T-helper 9 cell (primary cell): ENCODE results near the gene IL17B.

Source experiments
- DNase-seq: peaks from one replicate; pipeline ENCODE4 v3.0.0-alpha.2; 2020
- total RNA-seq, 2 donors: gene quantifications; one replicate each; lab custom pipeline; 2026; lab: John Stamatoyannopoulos, UW

IL17B gene
- total RNA-seq = 0 reads per million in 2 donors

DNA sequence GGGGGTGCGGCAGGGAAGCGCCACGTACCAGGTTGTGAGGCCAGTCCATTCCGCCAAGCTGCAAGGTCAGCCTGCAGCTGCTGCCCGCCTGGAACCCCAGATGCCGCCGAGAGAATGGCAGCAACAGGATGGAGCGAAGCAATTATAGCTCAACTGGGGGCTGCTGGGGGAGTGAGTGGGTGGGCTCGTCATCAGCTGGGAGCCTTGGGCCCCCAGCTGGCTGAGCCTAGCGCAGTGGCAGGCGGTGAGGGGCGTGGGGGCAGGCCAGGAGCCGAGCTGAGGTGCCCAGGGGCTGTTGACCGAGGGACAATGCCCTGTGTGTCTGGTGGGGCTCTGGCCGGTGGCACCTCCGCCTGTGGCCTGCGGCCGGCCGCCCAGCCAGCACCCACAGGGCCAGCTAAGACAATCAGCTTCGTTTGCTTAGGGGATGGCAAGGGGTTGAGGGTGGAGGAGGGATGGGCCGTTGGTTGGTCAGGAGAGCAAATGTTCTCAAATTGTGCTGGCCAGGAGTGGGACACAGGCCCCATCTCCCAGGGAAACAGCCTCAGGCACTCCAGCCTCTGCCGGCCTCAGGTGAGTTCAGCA, at the start of gene IL17B:
Gene IL17B, minus strand, starts transcription at position 116 of the 585 bp plus-strand sequence. Its CDS starts 67 bp downstream, at position 49.
- DNase-seq = no peak

- DNase-seq = no peak
Observed at GRCh38 chr5:149428032-149428431, 48.9 kb upstream of the IL17B start.

- DNase-seq = no peak
Observed at GRCh38 chr5:149427374-149427773, 48.3 kb upstream of the IL17B start.

DNA sequence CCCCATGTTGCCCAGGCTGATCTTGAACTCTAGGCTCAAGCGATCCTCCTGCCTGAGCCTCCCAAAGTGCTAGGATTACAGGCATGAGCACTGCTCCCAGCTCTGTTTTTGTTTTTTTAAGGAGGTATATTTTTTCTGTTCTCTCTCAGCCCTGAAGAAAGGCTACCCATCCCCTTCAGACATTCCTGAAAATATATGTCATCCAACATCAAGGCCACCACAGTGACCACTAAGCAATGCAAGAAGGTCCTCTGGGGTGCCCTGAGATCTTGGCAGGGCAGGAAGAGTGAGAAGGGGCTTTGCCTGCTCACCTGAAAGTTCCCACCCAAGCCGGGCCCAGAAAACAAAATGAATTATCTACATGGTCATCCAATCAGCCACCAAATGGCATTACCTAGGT, 47.8 kb upstream of the IL17B start:
- no peak for DNase-seq

DNA sequence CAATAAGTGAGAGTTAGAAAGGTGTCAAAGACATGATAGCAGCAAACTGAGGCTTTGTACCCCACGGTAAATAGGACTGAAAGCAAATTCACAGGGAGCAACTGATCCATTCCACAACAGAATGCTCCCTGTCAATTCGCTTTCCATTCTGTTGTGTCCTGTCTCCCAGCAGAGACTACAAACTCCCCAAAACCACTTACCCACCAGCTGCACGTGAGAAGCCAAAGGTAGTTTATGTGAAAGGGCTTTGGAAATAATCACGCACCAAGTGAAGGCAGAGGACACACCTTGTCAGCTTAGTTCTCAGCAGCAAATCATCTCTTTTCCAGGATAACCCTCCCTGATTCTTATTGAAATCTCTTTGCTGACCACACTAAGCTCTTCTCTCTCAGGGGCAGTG, 46.6 kb upstream of the IL17B start:
- no peak for DNase-seq

DNA sequence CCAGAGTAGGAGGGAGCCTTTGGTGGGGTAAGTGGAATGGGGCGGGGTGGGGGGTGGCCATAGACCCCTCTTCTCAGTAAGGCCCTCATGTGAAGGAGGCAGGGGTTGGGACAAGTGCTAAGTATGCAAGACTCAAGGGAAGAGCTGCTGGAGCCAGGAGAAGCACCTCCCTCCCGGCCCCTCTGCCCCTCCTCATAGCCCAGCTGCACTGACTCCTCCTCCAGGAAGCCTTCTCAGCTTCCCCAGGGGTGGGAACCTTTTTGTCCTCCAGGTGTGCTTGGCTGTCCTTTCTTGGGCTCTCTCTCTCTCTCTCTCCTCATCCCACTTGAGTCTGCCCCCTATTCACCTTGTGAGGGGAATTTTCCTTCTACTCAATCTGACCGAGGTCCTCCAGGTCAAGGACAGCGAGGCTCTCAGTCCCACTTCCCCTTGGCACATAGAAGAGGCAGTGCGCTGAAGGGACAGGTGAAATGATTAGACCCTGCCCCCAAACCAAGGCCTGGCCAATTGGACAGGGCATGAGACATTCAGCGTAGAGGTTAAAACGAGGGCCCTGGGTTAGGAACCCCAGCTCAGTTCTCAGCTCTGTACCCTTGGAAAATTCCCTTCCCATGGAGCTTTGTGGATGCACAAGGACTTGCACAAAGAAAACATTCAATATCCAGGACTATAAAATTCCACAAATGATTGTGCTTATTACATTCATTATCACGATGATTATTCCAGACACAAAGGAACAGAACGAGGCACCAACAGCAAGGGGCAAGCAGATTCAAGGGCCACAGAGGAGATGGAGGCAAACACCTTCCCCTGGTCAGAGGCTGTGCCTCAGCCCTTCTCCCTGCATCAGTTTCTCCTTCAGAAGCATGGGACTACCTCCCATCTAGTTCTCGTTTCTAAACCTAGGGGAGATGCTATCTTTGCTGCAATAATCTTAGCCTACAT, 45.6 kb upstream of the IL17B start:
- DNase-seq = no peak

DNA sequence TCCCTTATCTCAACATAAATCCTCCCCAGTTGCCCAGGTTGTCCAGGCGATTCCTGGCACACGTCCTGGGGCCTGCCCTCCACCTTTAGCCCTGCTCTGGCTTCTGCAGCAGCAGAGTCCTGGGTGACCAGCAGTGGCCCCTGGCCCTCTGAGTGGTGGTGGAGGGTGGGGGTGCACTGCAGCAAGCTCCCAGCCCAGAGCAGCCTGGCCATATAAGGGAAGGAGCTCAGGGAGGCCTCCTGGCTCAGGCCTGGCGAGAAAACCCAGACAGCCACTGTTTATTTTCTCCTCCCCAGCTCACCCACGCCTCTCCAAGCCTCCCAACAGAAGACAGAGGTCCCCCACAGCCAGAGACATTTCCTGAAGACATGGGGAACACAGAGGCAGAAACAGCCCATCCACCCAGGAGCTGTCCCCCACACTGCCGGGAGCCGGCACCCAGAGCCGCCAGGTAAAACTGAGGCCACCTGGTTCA, 44.7 kb upstream of the IL17B start:
- DNase-seq = no peak

DNA sequence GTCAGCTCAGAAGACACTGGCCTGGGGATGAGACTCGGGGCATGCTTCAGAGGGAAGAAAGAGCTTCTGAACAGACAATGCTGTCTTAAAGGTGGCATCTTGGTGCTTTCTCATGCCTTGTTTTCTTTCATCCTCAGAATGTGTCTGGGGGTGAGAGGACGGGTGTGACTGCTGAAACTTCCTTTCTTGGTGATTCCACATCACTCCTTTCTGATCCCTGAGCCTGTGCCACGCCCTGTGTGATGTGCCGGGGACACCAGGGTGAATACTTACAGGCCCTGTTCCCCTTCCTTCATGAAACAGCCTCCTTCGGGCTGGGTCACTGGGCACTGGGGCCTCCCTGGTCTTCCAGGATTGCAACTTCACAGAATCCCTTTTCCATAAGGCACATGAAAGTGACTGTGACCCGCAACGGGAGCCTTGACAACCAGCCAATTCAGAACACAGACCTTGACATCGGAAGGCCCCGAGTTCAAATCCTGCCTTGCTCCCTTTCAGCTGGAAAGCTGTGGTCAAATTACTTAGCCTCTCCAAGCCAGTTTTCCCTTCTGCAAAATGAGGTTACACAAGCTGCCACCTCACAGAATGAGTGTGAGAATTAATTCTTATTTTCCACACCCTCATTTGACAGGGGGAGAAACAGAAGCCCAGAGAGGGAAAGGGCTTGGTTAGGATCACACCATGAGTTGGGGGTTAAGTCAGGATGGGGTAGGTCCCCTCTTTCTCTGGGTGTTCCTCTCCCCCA, 44.1 kb upstream of the IL17B start:
- no peak for DNase-seq

DNA sequence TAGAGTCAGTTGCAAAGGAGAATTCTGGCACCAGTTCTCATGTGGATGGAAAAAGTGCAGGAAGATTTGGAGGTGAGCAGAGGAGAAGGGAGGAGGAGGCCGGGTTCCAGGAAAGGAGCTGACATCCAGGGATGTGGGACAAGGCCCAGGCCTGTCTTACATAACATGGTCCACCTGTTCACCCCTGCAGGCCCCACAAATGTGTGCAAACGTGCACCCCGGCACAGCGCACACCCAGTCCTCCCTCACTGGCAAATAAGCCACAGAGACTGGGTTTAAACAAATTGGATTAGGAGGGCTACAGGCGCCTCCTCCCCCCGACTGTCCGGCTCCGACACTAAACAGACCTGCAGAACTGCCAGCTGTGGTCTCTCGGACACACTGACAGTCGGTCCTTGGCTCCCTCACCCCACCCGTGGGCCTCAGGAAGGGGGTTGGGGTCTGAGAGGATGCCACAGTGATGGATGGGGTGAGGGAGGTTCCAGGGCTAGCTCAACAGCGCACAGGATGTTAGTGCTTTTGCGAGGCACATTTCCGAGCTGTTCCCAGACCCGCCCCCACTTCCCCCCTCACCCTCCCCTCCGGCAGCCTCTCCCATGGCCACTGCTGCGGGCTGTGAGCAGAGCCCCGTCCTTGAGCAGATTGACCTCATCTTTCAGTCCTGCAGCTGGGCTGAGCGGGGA, 43.4 kb upstream of the IL17B start:
- no peak for DNase-seq

DNA sequence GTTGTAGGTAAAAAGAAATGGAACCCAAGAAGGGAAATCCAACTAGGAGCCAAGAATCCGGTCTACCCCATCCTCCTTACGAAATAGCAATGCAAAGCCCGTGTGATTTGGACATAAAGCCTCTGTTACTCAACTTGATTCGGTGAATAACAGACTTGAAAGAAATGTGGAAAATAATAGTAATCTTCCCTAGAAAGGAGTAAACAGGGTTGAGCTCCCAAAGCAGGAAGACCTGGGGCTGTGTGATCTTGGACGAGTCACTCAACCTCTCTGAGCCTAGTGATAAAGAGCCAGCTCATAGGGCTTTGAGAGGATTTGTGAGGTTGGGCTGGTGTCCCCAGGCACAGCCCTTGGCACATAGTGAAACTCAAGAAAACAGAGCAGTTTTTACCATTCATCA, 42.7 kb upstream of the IL17B start:
- no peak for DNase-seq

DNA sequence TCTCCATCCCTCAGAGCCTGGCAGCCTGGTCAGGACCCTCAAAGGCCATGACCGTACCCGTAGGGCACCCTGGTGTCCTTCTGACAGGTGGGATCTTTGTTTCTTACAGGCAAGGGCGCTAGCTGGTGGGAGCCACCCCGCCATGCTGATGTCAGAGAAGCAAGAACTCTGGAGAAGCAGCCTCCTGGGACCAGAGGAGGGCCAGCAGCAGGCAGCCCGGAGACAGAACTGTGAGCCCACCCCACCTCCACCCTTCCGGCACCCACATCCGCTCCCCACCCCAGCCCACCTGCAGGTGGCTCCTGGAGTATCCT, 42.2 kb upstream of the IL17B start:
- no peak for DNase-seq

DNA sequence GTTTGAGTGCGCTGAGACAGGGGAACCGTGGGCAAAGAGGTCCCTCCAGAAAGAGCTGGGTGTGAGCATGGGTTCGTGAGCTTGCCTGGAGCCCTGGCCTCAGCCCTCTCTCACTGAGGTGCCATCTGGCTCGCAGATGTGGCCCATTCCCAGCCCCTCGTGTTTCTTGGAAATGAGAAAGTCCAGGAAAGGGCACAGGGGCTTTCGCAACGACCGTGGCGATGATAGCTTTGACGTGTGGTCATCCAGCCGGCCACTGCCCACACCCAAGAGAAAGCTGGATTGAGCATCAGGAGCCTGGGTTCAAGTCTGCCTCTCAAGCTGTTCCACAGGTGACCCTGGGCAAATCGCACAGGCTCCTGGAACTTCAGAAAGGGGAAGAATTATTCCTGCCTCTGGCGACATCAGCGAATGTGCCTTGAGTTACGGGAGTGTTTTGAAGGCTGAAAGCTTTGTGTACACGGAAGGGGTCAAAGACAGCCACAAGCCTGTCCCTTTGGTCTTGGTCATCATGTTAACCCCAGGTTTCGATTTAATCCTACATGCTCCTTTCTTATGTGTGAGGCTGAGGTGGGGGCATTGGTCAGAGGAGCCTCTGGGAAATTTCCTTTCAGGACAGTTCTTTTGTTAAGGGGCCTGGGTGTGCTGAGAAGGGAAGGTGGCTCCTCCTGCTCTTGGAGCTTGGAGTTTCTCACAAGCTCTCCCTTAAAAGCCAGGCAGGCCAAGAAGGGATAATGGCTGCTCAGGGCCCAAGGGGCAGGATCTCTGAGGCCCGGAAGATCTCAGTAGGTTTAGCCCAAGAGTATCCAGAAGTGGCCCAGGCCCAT, 41.7 kb upstream of the IL17B start:
- no peak for DNase-seq

- DNase-seq = no peak
Observed at GRCh38 chr5:149419859-149420544, 40.9 kb upstream of the IL17B start.

DNA sequence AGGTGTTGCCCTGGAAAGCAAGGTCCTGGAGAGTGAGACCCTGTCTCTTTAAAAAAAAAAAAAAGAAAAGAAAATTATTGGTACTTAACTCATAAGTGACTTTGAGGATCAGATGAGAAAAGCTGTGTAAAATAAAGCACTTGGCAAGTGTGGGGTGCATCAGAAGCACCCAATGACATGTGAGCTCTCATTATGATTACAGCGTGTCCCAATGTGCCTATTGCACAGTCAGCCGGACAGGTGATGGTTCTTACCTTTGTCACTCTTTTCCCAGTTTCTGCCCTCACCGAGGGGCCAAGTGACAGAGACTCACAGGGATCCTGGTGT, 40.4 kb upstream of the IL17B start:
- no peak for DNase-seq

GRCh38 chr5:149418910-149419531, 39.9 kb upstream of the IL17B start:
- DNase-seq = no peak

DNA sequence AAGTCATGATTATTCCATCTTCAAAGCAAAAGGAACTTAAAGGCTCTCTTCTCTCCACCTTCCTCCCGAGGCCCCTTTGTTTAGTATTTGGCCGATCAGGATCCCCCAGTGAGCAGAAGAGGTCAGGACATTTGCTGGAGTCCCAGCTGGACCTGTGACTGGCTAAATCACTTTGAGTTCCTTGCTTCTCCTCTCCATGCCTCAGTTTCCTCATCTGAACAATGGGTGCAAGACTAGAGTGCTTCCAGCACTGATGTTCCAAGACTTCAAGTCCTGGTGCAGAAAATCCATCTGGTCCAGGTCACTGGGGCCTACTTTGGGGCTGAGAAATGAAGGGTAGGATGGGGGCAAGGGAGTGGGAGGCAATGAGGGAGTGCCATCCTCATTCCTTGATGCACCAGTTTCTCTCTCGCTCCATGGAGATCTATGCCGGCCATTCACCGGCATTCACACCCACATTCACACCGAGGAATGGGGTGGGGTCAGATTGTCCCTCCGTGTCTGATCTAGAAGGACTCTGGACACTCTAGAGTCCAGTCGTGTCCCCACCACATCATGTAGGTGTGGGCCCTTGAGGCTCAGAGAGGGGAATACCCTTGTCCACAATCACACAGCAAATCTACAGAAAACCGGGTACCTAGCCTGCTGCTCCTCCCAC, 38.7 kb upstream of the IL17B start:
- DNase-seq = no peak

- DNase-seq = no peak
Observed at GRCh38 chr5:149416987-149417710, 38.1 kb upstream of the IL17B start.

DNA sequence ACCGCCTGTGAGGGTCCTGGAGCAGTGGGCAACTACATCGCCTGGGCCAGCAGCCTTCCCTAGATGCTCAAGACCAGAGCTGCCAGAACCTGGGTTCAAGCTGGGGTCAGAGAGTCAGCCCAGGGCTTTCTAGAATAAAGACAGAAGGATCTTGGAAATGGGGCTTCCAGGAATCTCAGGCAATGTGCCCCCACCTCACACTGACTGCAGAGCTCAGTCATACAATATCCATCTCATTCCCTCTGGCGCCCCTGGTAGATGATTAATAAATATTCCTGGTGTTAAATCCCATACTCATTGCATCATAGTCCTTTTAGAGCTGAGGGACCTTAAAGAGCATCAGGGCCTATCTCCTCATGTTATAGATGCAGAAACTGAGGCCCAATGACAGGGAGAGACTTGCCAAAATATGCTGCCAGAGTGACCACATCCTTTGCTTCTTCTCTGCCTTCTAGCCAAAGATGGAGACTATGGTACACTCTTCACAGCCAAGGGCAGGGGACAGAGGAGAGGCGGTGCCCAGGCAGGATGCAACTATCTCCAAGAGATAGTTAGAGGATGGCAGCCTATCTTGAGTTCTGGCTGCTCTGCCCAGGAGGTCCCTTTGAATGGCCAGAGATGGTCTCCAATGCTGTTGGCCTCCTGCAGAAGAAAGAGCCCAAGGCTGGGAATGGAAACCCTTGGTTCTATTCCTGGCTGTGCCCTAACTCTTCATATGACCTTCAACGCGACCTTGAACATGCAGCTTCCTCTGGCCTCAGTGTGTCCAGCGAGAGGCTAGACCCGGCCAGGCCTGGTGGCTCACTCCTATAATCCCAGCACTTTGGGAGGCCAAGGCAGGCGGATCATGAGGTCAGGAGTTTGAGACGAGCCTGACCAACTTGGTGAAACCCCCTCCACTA, 36.2 kb upstream of the IL17B start:
- DNase-seq = no peak
